Measurements from ENCODE around the gene NPAS2.

- TF ChIP-seq CTCF (conservative IDR thresholded peaks at IDR 0.05 in 1 of 2, IDR thresholded peaks at IDR 0.05 in 1 of 2; ENCODE audit: extremely low read depth in 1 of 2, insufficient read depth in 1 of 2, low read depth in 1 of 2, low read length in 2 of 2): no peak
- no peak for TF ChIP-seq EZH2 (IDR thresholded peaks at IDR 0.05; ENCODE audit: borderline replicate concordance, low read length)
Observed at GRCh38 chr2:101023327-101024107, 203.6 kb downstream of the NPAS2 start.

Measured in mammary epithelial cell (primary cell).